ENCODE results near the gene OR13J1.

DNA sequence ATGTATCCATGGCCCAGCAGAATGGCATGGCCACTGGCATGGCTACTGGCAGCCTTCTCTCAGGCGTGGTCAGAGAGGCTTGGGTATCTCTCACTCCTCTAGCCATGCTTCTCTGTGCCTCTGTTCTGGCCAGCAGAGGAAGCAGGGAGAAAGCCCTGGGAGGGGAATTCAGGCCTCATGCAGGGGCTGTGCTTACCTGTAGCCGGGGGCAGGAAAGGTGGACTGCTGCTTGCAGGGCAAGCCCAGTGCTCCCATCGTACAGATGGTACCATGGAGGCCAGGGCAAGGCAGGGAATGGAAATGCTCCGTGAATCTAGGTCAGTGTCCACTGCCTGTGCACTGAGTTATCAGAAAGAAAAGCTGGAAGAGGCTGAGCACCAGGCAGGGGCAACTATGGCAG lies 2.7 kb downstream of the OR13J1 start:
- TF ChIP-seq, protein P1, sequence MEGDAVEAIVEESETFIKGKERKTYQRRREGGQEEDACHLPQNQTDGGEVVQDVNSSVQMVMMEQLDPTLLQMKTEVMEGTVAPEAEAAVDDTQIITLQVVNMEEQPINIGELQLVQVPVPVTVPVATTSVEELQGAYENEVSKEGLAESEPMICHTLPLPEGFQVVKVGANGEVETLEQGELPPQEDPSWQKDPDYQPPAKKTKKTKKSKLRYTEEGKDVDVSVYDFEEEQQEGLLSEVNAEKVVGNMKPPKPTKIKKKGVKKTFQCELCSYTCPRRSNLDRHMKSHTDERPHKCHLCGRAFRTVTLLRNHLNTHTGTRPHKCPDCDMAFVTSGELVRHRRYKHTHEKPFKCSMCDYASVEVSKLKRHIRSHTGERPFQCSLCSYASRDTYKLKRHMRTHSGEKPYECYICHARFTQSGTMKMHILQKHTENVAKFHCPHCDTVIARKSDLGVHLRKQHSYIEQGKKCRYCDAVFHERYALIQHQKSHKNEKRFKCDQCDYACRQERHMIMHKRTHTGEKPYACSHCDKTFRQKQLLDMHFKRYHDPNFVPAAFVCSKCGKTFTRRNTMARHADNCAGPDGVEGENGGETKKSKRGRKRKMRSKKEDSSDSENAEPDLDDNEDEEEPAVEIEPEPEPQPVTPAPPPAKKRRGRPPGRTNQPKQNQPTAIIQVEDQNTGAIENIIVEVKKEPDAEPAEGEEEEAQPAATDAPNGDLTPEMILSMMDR (IDR thresholded peaks at IDR 0.05; ENCODE audit: insufficient read depth, low read length, poor library complexity, severe bottlenecking) = no peak
- TF ChIP-seq EZH2phosphoT487 (conservative IDR thresholded peaks at IDR 0.05; ENCODE audit: low read length) = no peak

All from SU-DHL-6 (cell line).